ENCODE data around the gene ZER1.

ZER1 gene

DNA sequence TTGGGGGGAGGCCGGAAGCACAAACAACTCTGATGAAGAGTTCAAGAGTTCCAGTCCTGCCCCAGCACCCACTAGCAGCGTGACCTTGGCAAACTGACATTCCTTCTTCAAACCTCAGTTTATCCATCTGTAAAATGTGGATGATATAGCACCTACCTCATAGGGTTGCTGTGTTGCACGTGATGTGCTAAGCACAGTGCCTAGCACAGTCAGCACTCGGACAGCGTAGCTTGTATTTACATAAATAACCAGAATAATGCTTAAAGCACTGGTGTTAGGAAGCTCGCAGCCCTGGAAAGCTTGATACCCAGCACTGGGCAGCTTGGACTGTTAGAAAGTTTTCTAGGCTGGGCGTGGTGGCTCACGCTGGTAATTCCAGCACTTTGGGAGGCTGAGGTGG, 64.3 kb downstream of the ZER1 start:
- TF ChIP-seq, protein P1, sequence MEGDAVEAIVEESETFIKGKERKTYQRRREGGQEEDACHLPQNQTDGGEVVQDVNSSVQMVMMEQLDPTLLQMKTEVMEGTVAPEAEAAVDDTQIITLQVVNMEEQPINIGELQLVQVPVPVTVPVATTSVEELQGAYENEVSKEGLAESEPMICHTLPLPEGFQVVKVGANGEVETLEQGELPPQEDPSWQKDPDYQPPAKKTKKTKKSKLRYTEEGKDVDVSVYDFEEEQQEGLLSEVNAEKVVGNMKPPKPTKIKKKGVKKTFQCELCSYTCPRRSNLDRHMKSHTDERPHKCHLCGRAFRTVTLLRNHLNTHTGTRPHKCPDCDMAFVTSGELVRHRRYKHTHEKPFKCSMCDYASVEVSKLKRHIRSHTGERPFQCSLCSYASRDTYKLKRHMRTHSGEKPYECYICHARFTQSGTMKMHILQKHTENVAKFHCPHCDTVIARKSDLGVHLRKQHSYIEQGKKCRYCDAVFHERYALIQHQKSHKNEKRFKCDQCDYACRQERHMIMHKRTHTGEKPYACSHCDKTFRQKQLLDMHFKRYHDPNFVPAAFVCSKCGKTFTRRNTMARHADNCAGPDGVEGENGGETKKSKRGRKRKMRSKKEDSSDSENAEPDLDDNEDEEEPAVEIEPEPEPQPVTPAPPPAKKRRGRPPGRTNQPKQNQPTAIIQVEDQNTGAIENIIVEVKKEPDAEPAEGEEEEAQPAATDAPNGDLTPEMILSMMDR (IDR thresholded peaks at IDR 0.05; ENCODE audit: low read depth, low read length, missing control alignments): no peak
- no peak overlapping the region for H3K4me3 ChIP-seq (replicated peaks; ENCODE audit: low read depth, low read length)
- DNase-seq (ENCODE audit: extremely low read depth, low read depth): no peak

DNA sequence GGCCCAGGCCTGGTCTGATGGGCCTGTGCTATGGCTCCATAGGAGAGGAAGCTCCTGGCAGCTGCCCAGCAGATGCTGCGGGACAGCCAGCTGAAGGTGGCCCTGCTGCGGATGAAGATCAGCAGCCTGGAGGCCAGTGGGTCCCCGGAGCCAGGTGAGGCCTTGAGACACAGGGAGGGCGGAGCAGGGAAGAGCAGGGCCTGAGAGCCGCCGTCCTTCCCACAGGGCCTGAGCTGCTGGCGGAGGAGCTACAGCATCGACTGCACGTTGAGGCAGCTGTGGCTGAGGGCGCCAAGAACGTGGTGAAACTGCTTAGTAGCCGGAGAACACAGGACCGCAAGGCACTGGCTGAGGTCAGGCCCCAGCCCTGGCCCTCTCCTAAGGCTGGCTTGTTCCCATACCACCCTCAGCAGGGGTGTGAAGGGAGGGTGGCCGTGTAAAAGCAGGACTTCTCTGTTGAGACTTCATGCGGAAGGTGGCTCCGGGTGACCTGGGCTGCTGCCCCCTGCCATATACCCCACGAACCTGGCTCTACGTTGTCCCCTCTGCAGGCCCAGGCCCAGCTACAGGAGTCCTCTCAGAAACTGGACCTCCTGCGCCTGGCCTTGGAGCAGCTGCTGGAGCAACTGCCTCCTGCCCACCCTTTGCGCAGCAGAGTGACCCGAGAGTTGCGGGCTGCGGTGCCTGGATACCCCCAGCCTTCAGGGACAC, 64.9 kb downstream of the ZER1 start:
- TF ChIP-seq, protein P1 (IDR thresholded peaks at IDR 0.05; ENCODE audit: low read depth, low read length, missing control alignments): no peak
- H3K4me3 ChIP-seq (replicated peaks; ENCODE audit: low read depth, low read length): no peak overlapping the region
- no peak for DNase-seq (ENCODE audit: extremely low read depth, low read depth)

DNA sequence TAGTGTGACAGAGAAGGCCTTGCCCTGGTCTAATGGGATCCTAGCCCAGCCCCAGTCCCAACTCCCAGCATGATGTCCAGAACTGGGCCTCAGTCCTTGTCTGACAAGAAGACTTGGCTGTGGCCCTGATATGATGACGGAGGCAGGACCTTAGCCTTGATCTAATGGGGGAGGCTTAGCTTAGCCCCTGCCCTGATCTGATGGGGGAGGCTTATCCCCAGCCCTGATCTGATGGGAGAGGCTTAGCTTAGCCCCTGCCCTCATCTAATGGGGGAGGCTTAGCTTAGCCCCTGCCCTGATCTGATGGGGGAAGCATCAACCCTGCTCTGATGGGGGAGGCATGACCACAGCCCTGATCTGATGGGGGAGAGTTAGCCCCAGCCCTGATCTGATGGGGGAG, 65.7 kb downstream of the ZER1 start:
- TF ChIP-seq, protein P1 (IDR thresholded peaks at IDR 0.05; ENCODE audit: low read depth, low read length, missing control alignments): no peak
- H3K4me3 ChIP-seq (replicated peaks; ENCODE audit: low read depth, low read length): no peak overlapping the region
- no peak for DNase-seq (ENCODE audit: extremely low read depth, low read depth)

DNA sequence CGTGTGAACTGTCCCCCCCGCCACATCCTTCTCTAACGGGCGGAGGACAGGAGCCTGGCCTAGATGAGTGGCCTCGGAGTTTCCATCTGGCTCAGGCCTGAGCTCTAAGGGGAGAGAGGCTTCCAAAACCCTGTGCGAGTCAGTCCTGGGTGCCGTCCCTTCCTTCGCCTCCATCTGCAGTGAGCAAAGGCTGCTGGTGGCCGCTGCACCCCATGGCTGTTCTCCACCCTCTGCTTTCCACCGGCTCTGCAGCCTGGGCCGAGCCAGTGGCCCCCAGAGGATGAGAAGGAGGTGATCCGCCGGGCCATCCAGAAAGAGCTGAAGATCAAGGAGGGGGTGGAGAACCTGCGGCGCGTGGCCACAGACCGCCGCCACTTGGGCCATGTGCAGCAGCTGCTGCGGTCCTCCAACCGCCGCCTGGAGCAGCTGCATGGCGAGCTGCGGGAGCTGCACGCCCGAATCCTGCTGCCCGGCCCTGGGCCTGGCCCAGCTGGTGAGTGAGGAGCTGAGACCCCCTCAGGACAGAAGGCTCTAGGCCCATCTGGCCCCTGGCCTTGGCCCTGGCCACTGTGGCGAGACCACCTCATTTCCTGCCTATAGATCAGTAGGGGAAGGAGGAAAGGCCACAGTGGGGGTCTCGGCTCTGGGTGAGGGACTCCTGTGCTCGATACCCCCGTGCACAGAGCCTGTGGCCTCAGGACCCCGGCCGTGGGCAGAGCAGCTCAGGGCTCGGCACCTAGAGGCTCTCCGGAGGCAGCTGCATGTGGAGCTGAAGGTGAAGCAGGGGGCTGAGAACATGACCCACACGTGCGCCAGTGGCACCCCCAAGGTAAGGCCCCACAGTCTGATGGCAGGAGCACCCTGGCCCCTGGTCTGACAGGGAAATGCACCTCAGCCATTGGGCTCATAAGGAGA, 66.4 kb downstream of the ZER1 start:
- no peak for DNase-seq (ENCODE audit: extremely low read depth, low read depth)
- TF ChIP-seq, protein P1 (IDR thresholded peaks at IDR 0.05; ENCODE audit: low read depth, low read length, missing control alignments): no peak
- H3K4me3 ChIP-seq (replicated peaks; ENCODE audit: low read depth, low read length): no peak overlapping the region

DNA sequence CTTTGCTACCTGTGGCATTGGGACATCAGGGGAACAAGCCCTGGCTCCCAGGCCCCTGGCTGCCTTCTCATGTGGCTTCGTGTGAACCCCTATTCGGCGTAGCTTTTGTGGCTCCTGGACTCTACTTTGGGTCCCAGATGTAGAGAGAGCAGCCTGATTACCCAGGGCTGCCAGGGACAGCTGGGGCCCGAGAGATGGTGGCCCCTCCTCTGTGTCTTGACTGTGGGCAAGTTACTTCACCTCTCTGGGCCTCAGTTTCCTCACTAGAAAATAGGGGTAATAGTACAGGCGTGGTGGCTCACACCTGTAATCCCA, 67.4 kb downstream of the ZER1 start:
- TF ChIP-seq, protein P1 (IDR thresholded peaks at IDR 0.05; ENCODE audit: low read depth, low read length, missing control alignments): no peak
- H3K4me3 ChIP-seq (replicated peaks; ENCODE audit: low read depth, low read length): no peak overlapping the region
- DNase-seq (ENCODE audit: extremely low read depth, low read depth): no peak

DNA sequence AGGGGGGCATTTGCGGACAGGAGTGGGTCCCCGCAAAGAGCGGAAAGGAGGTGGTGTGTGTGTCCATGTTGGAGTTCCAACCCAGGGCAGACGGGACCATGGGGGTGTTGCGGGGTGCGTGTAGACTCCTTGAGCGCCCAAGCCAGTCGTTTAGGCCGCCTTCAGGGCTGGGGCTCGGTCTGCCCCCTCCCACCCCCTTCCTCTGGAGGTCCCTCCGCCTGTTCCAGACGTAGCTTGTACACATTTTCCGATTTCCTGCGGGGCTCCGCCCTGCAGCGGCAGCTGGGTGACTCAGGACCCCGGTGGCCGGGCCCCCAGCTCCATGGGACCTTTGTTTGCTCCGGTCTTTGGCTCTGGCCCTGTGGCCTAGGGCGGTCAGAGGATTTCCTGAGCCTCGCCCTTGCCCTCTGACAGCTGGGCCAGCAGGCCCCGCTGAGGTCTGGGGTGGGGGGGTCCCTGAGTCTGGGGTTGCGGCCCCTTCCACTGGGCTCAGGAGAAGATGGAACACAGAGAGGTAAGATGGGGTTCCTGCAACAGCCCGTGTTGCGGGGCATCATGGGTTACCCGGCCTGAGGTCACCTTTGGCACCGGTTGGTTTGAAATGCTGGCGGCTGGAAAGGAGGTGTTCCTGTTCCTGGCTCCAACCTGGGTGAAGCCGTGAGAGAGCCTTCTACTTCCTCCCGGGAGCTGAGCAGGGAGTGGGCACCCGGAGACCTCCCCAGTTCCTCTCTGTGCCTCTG, 67.9 kb downstream of the ZER1 start:
- no peak for DNase-seq (ENCODE audit: extremely low read depth, low read depth)
- TF ChIP-seq, protein P1 (IDR thresholded peaks at IDR 0.05; ENCODE audit: low read depth, low read length, missing control alignments): no peak
- peak overlapping the region; percentile 66 for H3K4me3 ChIP-seq (replicated peaks; ENCODE audit: low read depth, low read length)
